OCI-LY1 (cell line): ENCODE results near the gene CEP131.

Experiments
- H2AFZ ChIP-seq: fragments of 200-600 bp; sonication (generic), shearing (Covaris generic); 2 replicates; pipeline ENCODE4 v1.6.0; 2014; ENCODE audit warnings: antibody characterized with exemption, mild to moderate bottlenecking, low read length
- H3F3A ChIP-seq: fragments of 200-600 bp; sonication (generic), shearing (Covaris generic); 2 replicates; pipeline ENCODE4 v1.6.0; 2014; ENCODE audit warnings: mild to moderate bottlenecking, antibody characterized with exemption, low read length, moderate library complexity; ENCODE audit not compliant: insufficient read depth
- H3K27ac ChIP-seq: fragments of 200-600 bp; sonication (generic); 2 replicates; pipeline ENCODE4 v1.5.1; 2014; ENCODE audit warnings: low read length, mixed run types, mild to moderate bottlenecking, low read depth; ENCODE audit not compliant: poor library complexity, severe bottlenecking
- H3K27me3 ChIP-seq: fragments of 200-600 bp; sonication (generic); 2 replicates; pipeline ENCODE4 v1.6.0; 2014; ENCODE audit warnings: antibody characterized with exemption, mild to moderate bottlenecking, low read length, moderate library complexity; ENCODE audit not compliant: insufficient read depth
- H3K36me3 ChIP-seq: fragments of 200-600 bp; sonication (generic); 2 replicates; pipeline ENCODE4 v1.6.1; 2014; ENCODE audit warnings: mild to moderate bottlenecking, antibody characterized with exemption, low read length, moderate library complexity, mixed read lengths; ENCODE audit not compliant: insufficient read depth
- H3K4me1 ChIP-seq: fragments of 200-600 bp; sonication (generic); 2 replicates; pipeline ENCODE4 v1.5.1; 2014; ENCODE audit warnings: mild to moderate bottlenecking, low read length, moderate library complexity; ENCODE audit not compliant: insufficient read depth, severe bottlenecking
- H3K4me2 ChIP-seq: fragments of 200-600 bp; sonication (generic), shearing (Covaris generic); 2 replicates; pipeline ENCODE4 v1.6.1; 2014; ENCODE audit warnings: low read length
- H3K4me3 ChIP-seq: fragments of 200-600 bp; sonication (generic); 2 replicates; pipeline ENCODE4 v1.5.1; 2014; ENCODE audit warnings: low read length, low read depth, mild to moderate bottlenecking, mixed read lengths; ENCODE audit not compliant: poor library complexity, severe bottlenecking
- H3K79me2 ChIP-seq: fragments of 200-600 bp; shearing (Covaris generic); 2 replicates; pipeline ENCODE4 v1.6.1; 2016; ENCODE audit warnings: mixed run types, low read length, mixed read lengths; ENCODE audit not compliant: insufficient read depth
- H3K9ac ChIP-seq: fragments of 200-600 bp; sonication (generic), shearing (Covaris generic); 2 replicates; pipeline ENCODE4 v1.6.1; 2014; ENCODE audit warnings: mild to moderate bottlenecking, low read length, mixed read lengths
- H3K9me2 ChIP-seq: fragments of 200-600 bp; sonication (generic), shearing (Covaris generic); 2 replicates; pipeline ENCODE4 v1.6.1; 2014; ENCODE audit warnings: low read depth, mild to moderate bottlenecking, low read length, mixed read lengths
- H3K9me3 ChIP-seq: fragments of 200-600 bp; shearing (Covaris generic); 2 replicates; pipeline ENCODE4 v1.6.1; 2014; ENCODE audit warnings: low read length, mixed read lengths
- H4K20me1 ChIP-seq: fragments of 200-600 bp; sonication (generic), shearing (Covaris generic); 2 replicates; pipeline ENCODE4 v1.6.0; 2016; ENCODE audit warnings: mild to moderate bottlenecking, low read length; ENCODE audit not compliant: insufficient read depth
- CTCF ChIP-seq: fragments of 200-600 bp; sonication (generic), shearing (Covaris generic); IDR thresholded peaks from 2 replicates; pipeline ENCODE4 v1.5.1; 2017; ENCODE audit warnings: mild to moderate bottlenecking, antibody characterized with exemption, low read length, moderate library complexity, mixed read lengths
- EZH2 ChIP-seq: fragments of 200-600 bp; sonication (generic), shearing (Covaris generic); IDR thresholded peaks from 2 replicates; pipeline ENCODE4 v1.8.0; 2017; ENCODE audit warnings: borderline replicate concordance, mixed run types, mild to moderate bottlenecking, antibody characterized with exemption, low read length, moderate library complexity, mixed read lengths

The CEP131 gene

GRCh38 chr17:81178136-81179091, 44.4 kb downstream of the CEP131 start:
- TF ChIP-seq CTCF (no peak), EZH2 (no peak)
- no peaks in the 10 kb centered on the region for H3F3A ChIP-seq

DNA sequence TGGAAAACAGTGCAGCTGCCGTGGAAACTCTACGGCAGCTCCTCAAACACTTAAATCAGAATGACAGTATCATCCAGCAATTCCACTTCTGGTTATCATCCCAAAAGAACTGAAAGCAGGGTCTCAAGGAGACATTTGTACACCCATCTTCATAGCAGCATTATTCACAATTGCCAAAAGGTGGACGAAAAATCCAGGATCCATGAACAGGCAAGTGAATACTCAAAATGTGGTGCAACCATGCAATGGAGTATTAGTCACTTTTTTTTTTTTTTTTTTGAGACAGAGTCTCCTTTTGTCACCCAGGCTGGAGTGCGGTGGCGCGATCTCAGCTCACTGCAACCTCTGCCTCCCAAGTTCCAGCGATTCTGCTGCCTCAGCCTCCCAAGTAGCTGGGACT, 46.1 kb downstream of the CEP131 start:
- Histone ChIP-seq H3F3A (no peaks in the 10 kb centered on the region), H3K9ac (no peak overlapping the region)

More at GRCh38 chr17:81178136-81179091, 44.4 kb downstream of the CEP131 start:
- H3K36me3 ChIP-seq = no peaks in the 10 kb centered on the region; the same call in 1 of the 2 replicates
- no peaks in the 10 kb centered on the region for H3K4me1 ChIP-seq
- no peak overlapping the region for H3K9ac ChIP-seq
- H3K27ac ChIP-seq = no peak overlapping the region
- no peak overlapping the region for H3K4me3 ChIP-seq
- no peak overlapping the region for H3K4me2 ChIP-seq
- H3K9me3 ChIP-seq = peaks cover 10% of the 10 kb centered on the region
- no peaks in the 10 kb centered on the region for H3K79me2 ChIP-seq
- no peaks in the 10 kb centered on the region for H3K9me2 ChIP-seq
- H2AFZ ChIP-seq = no peak overlapping the region
- H4K20me1 ChIP-seq = no peaks in the 10 kb centered on the region
- peaks cover 14% of the 10 kb centered on the region for H3K27me3 ChIP-seq

DNA sequence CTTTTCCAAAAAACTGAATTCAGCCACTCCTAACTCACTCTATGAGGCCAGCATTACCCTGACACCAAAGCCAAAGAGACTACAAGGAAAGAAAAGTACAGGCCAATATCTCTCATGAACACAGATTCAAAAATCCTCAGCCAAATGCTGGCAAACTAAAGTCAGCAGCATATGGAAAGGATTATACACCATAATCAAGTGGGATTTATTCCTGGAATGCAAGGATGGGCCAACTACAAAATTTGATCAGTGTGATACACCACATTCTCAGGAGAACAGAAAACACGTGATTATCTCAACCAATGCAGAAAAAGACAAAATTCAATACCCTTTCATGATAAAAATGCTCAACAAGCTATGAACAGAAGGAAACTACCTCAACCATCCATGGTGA, 49.0 kb downstream of the CEP131 start:
- no peak overlapping the region for H3K4me3 ChIP-seq
- H2AFZ ChIP-seq = no peak overlapping the region
- H3K4me1 ChIP-seq = no peaks in the 10 kb centered on the region
- no peaks in the 10 kb centered on the region for H3F3A ChIP-seq
- no peak overlapping the region for H3K27ac ChIP-seq
- H4K20me1 ChIP-seq = no peaks in the 10 kb centered on the region
- H3K9ac ChIP-seq = no peak overlapping the region
- no peaks in the 10 kb centered on the region; the same call in 1 of the 2 replicates for H3K36me3 ChIP-seq
- no peaks in the 10 kb centered on the region for H3K79me2 ChIP-seq
- TF ChIP-seq CTCF (no peak), EZH2 (no peak)
- H3K27me3 ChIP-seq = peaks cover 14% of the 10 kb centered on the region; the same call in 1 of the 2 replicates
- H3K9me2 ChIP-seq = no peaks in the 10 kb centered on the region
- no peak overlapping the region for H3K4me2 ChIP-seq
- H3K9me3 ChIP-seq = peaks cover 10% of the 10 kb centered on the region

More for the DNA sequence above, 46.1 kb downstream of the CEP131 start:
- TF ChIP-seq CTCF (no peak), EZH2 (no peak)
- Histone ChIP-seq H3K9me3 (peaks cover 10% of the 10 kb centered on the region), H3K79me2 (no peaks in the 10 kb centered on the region), H3K27me3 (peaks cover 14% of the 10 kb centered on the region; the same call in 1 of the 2 replicates), H3K27ac (no peak overlapping the region), H3K36me3 (no peaks in the 10 kb centered on the region; the same call in 1 of the 2 replicates), H3K4me3 (no peak overlapping the region), H4K20me1 (no peaks in the 10 kb centered on the region), H3K4me2 (no peak overlapping the region), H2AFZ (no peak overlapping the region), H3K4me1 (no peaks in the 10 kb centered on the region), H3K9me2 (no peaks in the 10 kb centered on the region)
